SK-N-SH treated with all-trans-retinoic acid at 6 μM for 48 hours (cell line): ENCODE results near the gene GRPEL2.

Experiments used
- ARNTL ChIP-seq: fragments of 450-650 bp; formaldehyde crosslinking; IDR thresholded peaks from 2 replicates; pipeline ENCODE4 v1.5.0; 2020; ENCODE audit warnings: low read depth, mild to moderate bottlenecking, moderate library complexity, borderline replicate concordance
- CREB5 ChIP-seq: fragments of 250-450 bp; sonication (Bioruptor Pico); IDR thresholded peaks from 2 replicates; pipeline ENCODE4 v1.5.1; 2020; ENCODE audit warnings: low read depth, mild to moderate bottlenecking, moderate library complexity
- POU6F1 ChIP-seq: fragments of 250-450 bp; sonication (Bioruptor Pico); IDR thresholded peaks from 2 replicates; pipeline ENCODE4 v1.8.0; 2021; ENCODE audit warnings: low read depth, mild to moderate bottlenecking, moderate library complexity, borderline replicate concordance
- PPARA ChIP-seq: fragments of 250-450 bp; sonication (Bioruptor Pico); IDR thresholded peaks from 2 replicates; pipeline ENCODE4 v1.5.0; 2020; ENCODE audit warnings: mild to moderate bottlenecking, borderline replicate concordance
- TOX ChIP-seq: fragments of 250-450 bp; sonication (Bioruptor Pico); IDR thresholded peaks from 2 replicates; pipeline ENCODE4 v1.8.0; 2021; ENCODE audit warnings: mild to moderate bottlenecking, moderate library complexity, borderline replicate concordance
- ZFP30 ChIP-seq: fragments of 450-650 bp; formaldehyde crosslinking; IDR thresholded peaks from 2 replicates; pipeline ENCODE4 v1.5.0; 2022; ENCODE audit warnings: mild to moderate bottlenecking, moderate library complexity
- ZNF8 ChIP-seq: fragments of 450-650 bp; formaldehyde crosslinking; IDR thresholded peaks from 2 replicates; pipeline ENCODE4 v1.5.0; 2020; ENCODE audit warnings: mild to moderate bottlenecking, moderate library complexity
- TF ChIP-seq, protein P1 (sequence below): fragments of 250-450 bp; sonication (Bioruptor Pico); IDR thresholded peaks from 2 replicates; pipeline ENCODE4 v1.8.0; 2020; ENCODE audit warnings: mild to moderate bottlenecking, moderate library complexity, borderline replicate concordance
- TF ChIP-seq, protein P2 (sequence below): fragments of 250-450 bp; sonication (Bioruptor Pico); IDR thresholded peaks from 2 replicates; pipeline ENCODE4 v1.5.0; 2020; ENCODE audit warnings: mild to moderate bottlenecking, moderate library complexity

- TF ChIP-seq ZFP30 (CRISPR knock-in tag) (no peak), POU6F1 (CRISPR knock-in tag) (no peak), ARNTL (CRISPR knock-in tag) (no peak), CREB5 (CRISPR knock-in tag) (no peak), ZNF8 (CRISPR knock-in tag) (no peak), TOX (CRISPR knock-in tag) (no peak), PPARA (no peak)
- TF ChIP-seq, protein P1, sequence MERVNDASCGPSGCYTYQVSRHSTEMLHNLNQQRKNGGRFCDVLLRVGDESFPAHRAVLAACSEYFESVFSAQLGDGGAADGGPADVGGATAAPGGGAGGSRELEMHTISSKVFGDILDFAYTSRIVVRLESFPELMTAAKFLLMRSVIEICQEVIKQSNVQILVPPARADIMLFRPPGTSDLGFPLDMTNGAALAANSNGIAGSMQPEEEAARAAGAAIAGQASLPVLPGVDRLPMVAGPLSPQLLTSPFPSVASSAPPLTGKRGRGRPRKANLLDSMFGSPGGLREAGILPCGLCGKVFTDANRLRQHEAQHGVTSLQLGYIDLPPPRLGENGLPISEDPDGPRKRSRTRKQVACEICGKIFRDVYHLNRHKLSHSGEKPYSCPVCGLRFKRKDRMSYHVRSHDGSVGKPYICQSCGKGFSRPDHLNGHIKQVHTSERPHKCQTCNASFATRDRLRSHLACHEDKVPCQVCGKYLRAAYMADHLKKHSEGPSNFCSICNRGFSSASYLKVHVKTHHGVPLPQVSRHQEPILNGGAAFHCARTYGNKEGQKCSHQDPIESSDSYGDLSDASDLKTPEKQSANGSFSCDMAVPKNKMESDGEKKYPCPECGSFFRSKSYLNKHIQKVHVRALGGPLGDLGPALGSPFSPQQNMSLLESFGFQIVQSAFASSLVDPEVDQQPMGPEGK (CRISPR knock-in tag) = no peak
- TF ChIP-seq, protein P2, sequence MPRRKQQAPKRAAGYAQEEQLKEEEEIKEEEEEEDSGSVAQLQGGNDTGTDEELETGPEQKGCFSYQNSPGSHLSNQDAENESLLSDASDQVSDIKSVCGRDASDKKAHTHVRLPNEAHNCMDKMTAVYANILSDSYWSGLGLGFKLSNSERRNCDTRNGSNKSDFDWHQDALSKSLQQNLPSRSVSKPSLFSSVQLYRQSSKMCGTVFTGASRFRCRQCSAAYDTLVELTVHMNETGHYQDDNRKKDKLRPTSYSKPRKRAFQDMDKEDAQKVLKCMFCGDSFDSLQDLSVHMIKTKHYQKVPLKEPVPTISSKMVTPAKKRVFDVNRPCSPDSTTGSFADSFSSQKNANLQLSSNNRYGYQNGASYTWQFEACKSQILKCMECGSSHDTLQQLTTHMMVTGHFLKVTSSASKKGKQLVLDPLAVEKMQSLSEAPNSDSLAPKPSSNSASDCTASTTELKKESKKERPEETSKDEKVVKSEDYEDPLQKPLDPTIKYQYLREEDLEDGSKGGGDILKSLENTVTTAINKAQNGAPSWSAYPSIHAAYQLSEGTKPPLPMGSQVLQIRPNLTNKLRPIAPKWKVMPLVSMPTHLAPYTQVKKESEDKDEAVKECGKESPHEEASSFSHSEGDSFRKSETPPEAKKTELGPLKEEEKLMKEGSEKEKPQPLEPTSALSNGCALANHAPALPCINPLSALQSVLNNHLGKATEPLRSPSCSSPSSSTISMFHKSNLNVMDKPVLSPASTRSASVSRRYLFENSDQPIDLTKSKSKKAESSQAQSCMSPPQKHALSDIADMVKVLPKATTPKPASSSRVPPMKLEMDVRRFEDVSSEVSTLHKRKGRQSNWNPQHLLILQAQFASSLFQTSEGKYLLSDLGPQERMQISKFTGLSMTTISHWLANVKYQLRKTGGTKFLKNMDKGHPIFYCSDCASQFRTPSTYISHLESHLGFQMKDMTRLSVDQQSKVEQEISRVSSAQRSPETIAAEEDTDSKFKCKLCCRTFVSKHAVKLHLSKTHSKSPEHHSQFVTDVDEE (CRISPR knock-in tag) = no peak
Measured at GRCh38 chr5:149374801-149375200, 29.5 kb downstream of the GRPEL2 start.
